NCI-H1417 (cell line): ENCODE results near the gene KDM2B.

ENCODE experiments used
- DNase-seq, 3 experiments: peaks; one replicate each; lab custom pipeline; 2025; lab: John Stamatoyannopoulos, UW

KDM2B gene

GRCh38 chr12:121530600-121531355 lies 50.0 kb downstream of the KDM2B start:
- DNase-seq, result no peak

- no peak for DNase-seq
Observed at GRCh38 chr12:121529184-121529583, 51.6 kb downstream of the KDM2B start.

GRCh38 chr12:121525411-121525810 lies 55.4 kb downstream of the KDM2B start:
- no peak for DNase-seq

- peak; percentile 73 to 89 (median 87) for DNase-seq
Observed at GRCh38 chr12:121524196-121524916, 56.5 kb downstream of the KDM2B start.

GRCh38 chr12:121523741-121524140 lies 57.1 kb downstream of the KDM2B start:
- DNase-seq, result no peak

- peak in 1 of 3 experiments; percentile 23 for DNase-seq
Observed at GRCh38 chr12:121522971-121523370, 57.9 kb downstream of the KDM2B start.

- no peak for DNase-seq
Observed at GRCh38 chr12:121520586-121521086, 60.2 kb downstream of the KDM2B start.

GRCh38 chr12:121520119-121520518 lies 60.7 kb downstream of the KDM2B start:
- no peak for DNase-seq

GRCh38 chr12:121519227-121519626 lies 61.6 kb downstream of the KDM2B start:
- no peak for DNase-seq

- DNase-seq, result no peak
Observed at GRCh38 chr12:121518656-121519055, 62.2 kb downstream of the KDM2B start.

GRCh38 chr12:121516437-121517011 lies 64.3 kb downstream of the KDM2B start:
- DNase-seq, result no peak

GRCh38 chr12:121515615-121516014 lies 65.2 kb downstream of the KDM2B start:
- no peak for DNase-seq

GRCh38 chr12:121514184-121514742 lies 66.6 kb downstream of the KDM2B start:
- DNase-seq, result no peak

- DNase-seq, result peak; percentile 8 to 35 (median 23)
Observed at GRCh38 chr12:121513464-121514183, 67.2 kb downstream of the KDM2B start.

- no peak for DNase-seq
Observed at GRCh38 chr12:121512561-121512960, 68.3 kb downstream of the KDM2B start.

- DNase-seq, result no peak
Observed at GRCh38 chr12:121511916-121512315, 68.9 kb downstream of the KDM2B start.

GRCh38 chr12:121509339-121509738 lies 71.5 kb downstream of the KDM2B start:
- DNase-seq, result no peak

GRCh38 chr12:121508533-121508932 lies 72.3 kb downstream of the KDM2B start:
- DNase-seq, result no peak

- DNase-seq, result no peak
Observed at GRCh38 chr12:121507984-121508383, 72.8 kb downstream of the KDM2B start.

GRCh38 chr12:121507245-121507644 lies 73.6 kb downstream of the KDM2B start:
- no peak for DNase-seq

GRCh38 chr12:121505513-121505912 lies 75.3 kb downstream of the KDM2B start:
- no peak for DNase-seq

GRCh38 chr12:121504505-121504904 lies 76.3 kb downstream of the KDM2B start:
- no peak for DNase-seq
